Activated CD4-positive, alpha-beta T cell treated with anti-CD3 and anti-CD28 coated beads, Interleukin-2, amount 50 U/mL, for 16 hours (primary cell): ENCODE results near the gene TMEM198.

ENCODE experiments used
- DNase-seq: peaks from one replicate; pipeline ENCODE4 v3.0.0-alpha.2; 2020

Gene TMEM198

GRCh38 chr2:219509780-219510511, 33.9 kb upstream of the TMEM198 start:
- peak; percentile 44 for DNase-seq

GRCh38 chr2:219510512-219511135, 33.2 kb upstream of the TMEM198 start:
- no peak for DNase-seq

GRCh38 chr2:219511547-219512325, 32.1 kb upstream of the TMEM198 start:
- no peak for DNase-seq

GRCh38 chr2:219512524-219513216, 31.2 kb upstream of the TMEM198 start:
- no peak for DNase-seq

- no peak for DNase-seq
Observed at GRCh38 chr2:219513787-219514186, 30.0 kb upstream of the TMEM198 start.

- DNase-seq = no peak
Observed at GRCh38 chr2:219514196-219514761, 29.5 kb upstream of the TMEM198 start, which contains the start of gene ASIC4. Gene ASIC4, plus strand, starts transcription at chr2:219514482. Its CDS starts 243 bp downstream, at chr2:219514725.

- DNase-seq = no peak
Observed at GRCh38 chr2:219514836-219515235, 29.0 kb upstream of the TMEM198 start.

- DNase-seq = no peak
Observed at GRCh38 chr2:219515874-219516629, 27.8 kb upstream of the TMEM198 start.

- no peak for DNase-seq
Observed at GRCh38 chr2:219516888-219517287, 26.9 kb upstream of the TMEM198 start.

GRCh38 chr2:219517954-219518778, 25.7 kb upstream of the TMEM198 start:
- DNase-seq = no peak

- no peak for DNase-seq
Observed at GRCh38 chr2:219519526-219519916, 24.3 kb upstream of the TMEM198 start.

GRCh38 chr2:219520079-219520478, 23.7 kb upstream of the TMEM198 start:
- DNase-seq = no peak

- no peak for DNase-seq
Observed at GRCh38 chr2:219521066-219521880, 22.6 kb upstream of the TMEM198 start.

GRCh38 chr2:219522111-219523030, 21.5 kb upstream of the TMEM198 start:
- DNase-seq = no peak

GRCh38 chr2:219523031-219523671, 20.7 kb upstream of the TMEM198 start:
- no peak for DNase-seq

- no peak for DNase-seq
Observed at GRCh38 chr2:219524817-219525216, 19.0 kb upstream of the TMEM198 start.

GRCh38 chr2:219525533-219526232, 18.1 kb upstream of the TMEM198 start:
- DNase-seq = no peak
